Stimulated activated CD8-positive, alpha-beta memory T cell treated with anti-CD3 and anti-CD28 coated beads, Interleukin-12 subunit alpha, Interleukin-12 subunit beta, amount 100 ng/mL, for 24 hours (primary cell): ENCODE measurements around the gene PYY.
"Not testable (repeated sequence)": the region's sequence is repeated elsewhere in the genome, so short reads cannot be mapped to it uniquely, and the experiment has no call there.

Experiments used
- DNase-seq: peaks from one replicate; pipeline ENCODE4 v3.0.0-alpha.2; 2020; ENCODE audit errors: extremely low read depth

Gene PYY

GRCh38 chr17:43978078-43978477 lies 24.3 kb upstream of the PYY start:
- no peak for DNase-seq

DNA sequence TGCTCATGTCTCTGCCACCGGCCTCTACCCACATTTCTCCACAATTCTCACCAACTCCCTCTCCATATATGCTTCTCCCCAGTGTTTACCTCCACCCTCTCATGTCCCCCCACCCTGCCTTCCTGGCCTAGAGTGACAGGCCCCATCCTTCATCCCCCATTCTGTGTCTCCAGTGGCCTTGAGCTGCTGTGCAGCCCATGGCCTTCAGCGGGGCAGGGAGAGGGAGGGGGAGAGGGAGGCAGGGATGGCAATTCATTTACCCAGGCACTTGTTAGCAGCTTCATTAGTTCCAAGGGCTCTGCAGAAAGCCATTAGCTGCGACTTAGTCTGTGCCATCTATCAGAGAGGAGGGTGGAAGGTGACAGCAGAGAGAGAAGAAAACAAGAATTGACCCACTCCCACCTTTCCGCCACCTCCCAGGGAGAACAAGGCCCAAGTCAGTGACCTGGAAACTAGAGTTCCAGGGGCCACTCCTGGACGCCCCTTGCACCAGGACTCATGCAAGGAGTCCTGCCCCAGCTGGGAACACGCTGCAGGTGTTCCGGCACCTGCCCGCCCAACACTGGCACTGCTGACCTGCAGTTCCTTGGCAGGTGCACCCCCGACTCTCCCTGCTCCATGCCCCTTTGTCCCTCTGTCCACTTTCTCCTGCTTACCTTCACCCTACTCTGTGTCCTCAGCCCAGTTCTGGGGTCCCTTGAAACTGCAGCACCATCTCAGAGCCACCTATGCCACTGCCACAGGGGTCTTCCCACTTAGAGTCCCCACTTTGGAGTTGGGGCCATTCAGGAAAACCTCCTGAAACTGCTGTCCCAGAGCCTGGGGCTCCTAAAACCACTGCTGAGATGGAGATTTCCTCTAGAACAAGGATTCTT lies 23.5 kb upstream of the PYY start:
- no peak for DNase-seq

DNA sequence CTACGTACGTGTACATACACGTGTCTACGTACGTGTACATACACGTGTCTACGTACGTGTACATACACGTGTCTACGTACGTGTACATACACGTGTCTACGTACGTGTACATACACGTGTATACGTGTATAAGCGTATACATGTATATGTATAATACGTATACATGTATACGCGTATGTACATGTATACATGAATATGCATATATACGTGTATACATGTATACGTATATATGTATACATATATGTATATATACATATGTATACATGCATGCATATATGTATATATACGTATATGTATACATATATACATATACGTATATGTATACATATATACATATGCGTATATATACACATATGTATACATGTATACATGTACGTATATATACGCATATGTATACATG lies 22.2 kb upstream of the PYY start:
- no peak for DNase-seq

GRCh38 chr17:43974382-43975266 lies 20.9 kb upstream of the PYY start:
- no peak for DNase-seq

DNA sequence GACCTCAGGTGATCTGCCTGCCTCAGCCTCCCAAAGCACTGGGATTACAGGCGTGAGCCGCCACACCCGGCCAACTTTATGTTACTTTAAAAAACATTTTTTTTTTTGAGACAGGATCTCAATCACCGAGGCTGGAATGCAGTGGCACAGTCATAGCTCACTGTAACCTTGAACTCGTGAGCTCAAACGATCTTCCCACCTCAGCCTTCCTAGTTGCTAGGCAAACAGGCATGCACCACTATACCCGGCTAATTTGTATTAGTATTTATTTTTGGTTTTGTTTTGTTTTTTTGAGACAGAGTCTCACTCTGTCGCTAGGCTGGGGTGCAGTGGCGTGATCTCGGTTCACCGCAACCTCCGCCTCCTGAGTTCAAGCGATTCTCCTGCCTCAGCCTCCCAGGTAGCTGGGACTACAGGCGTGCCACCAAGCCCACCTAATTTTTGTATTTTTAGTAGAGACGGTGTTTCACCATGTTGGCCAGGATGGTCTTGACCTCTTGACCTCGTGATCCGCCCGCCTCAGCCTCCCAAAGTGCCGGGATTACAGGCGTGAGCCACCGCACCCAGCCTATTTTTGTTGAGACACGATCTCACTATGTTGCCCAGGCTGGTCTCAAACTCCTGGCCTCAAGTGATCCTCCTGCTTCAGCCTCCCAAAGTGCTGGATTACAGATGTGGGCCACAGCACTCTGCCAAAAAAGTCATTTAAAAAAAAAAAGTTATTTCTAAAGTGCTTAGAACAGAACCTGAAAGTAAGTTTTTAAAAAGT lies 18.9 kb upstream of the PYY start:
- DNase-seq = not testable (repeated sequence)

DNA sequence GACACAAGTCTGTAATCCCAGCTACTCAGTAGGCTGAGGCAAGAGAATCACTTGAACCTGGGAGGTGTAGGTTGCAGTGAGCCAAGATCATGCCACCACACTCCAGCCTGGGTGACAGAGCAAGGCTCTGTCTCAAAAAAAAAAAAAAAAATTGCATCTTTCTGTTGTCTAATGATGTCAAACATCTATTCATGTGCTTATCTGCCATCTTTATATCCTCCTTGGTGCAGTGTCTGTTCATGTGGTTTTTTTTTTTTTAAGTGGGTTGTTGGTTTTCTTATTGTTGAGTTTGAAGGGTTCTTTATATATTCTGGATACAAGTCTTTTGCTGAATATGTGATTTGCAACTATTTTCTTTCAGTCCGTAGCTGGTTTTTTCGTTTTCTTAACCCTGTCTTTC lies 17.7 kb upstream of the PYY start:
- not testable (repeated sequence) for DNase-seq

GRCh38 chr17:43970366-43970765 lies 16.6 kb upstream of the PYY start:
- DNase-seq = no peak

- no peak for DNase-seq
Measured at GRCh38 chr17:43967251-43967875, 13.6 kb upstream of the PYY start.

- no peak for DNase-seq
Measured at GRCh38 chr17:43966276-43966675, 12.5 kb upstream of the PYY start.

- DNase-seq = no peak
Measured at GRCh38 chr17:43962479-43962878, 8.7 kb upstream of the PYY start.

- no peak for DNase-seq
Measured at GRCh38 chr17:43961954-43962353, 8.2 kb upstream of the PYY start.

- DNase-seq = not testable (repeated sequence)
Measured at GRCh38 chr17:43961292-43961691, 7.6 kb upstream of the PYY start.

- DNase-seq = no peak
Measured at GRCh38 chr17:43958748-43959352, 5.1 kb upstream of the PYY start.

- DNase-seq = no peak
Measured at GRCh38 chr17:43956222-43956621, 2.5 kb upstream of the PYY start.

DNA sequence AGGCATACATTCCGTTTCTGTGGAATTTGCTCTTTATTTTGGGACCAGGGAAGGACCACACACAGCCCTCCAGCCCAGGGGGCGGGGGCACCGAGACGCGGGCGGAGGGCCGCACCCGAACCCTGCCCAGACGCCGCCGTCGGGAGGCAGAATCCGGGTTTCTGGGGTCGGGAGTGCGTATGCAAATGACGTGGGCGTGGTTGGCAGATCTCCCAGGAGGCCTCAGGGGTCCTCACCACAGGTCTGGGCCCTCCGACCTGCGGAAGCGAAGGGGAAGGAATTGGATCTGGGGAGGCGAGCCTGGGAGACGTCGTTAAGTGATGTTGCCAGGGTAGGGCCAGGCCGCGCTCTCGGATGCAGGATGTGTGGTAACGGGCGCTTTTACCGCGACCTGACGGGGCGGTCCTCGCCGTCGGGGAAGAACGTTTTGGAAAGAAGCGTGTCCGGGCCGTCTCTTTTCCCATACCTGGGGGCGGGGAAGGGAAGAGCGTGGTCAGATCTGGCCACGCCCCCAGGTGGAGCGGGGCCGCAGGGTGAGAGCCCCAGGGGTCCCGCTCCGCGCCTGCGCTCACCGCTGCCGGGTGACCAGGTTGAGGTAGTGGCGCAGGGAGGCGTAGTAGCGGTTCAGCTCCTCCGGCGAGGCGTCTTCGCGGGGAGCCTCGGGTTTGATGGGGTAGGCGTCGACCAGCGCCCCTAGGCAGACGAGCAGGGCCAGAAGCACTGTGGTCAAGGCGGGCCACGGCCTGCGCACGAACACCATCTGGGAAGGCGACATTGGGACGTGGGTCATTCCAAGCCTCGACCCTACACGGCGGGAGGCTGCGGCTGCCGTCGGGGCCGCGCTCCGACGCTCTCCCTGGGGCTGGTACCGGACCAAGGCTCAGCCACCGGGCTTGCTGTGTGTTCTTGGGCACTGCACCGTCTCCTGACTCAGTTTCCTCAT lies 745 bp downstream of the PYY start:
- DNase-seq = no peak

DNA sequence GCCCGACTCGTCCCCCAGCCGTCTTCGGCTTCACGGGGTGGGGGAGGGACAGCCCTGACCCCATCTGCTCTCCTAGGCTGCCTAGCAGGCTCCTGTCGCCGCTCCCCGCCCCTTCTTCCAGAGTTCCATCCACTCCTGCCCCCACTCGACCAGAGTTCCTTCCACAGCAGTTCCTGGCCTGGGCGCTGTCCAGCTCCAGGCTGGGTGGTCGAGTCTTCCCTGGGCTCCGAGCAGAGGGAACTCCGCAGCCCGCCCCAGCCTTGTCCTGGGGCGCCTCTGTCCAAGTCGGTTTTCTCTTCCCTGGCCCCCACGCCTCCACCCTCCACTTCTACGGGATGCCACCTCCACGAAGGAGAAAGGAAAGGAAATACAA lies 1.4 kb downstream of the PYY start:
- no peak for DNase-seq

- DNase-seq = no peak
Measured at GRCh38 chr17:43951750-43952149, 2.0 kb downstream of the PYY start.

GRCh38 chr17:43950554-43950953 lies 3.2 kb downstream of the PYY start:
- no peak for DNase-seq

- DNase-seq = no peak
Measured at GRCh38 chr17:43949781-43950180, 4.0 kb downstream of the PYY start.

- DNase-seq = no peak
Measured at GRCh38 chr17:43946781-43947180, 7.0 kb downstream of the PYY start.
